H7 (cell line): Measurements from ENCODE around the gene PRIMA1. TPM values are rescaled to one million over a fixed set of nuclear protein-coding genes. Genes with fewer than 3 reads are reported as not detected.

Experiments
- DNase-seq: peaks from one replicate; pipeline ENCODE4 v3.0.0; 2012
- H3K27me3 ChIP-seq: 2 replicates; pipeline ENCODE4 v1.6.0; 2011; ENCODE audit warnings: mild to moderate bottlenecking, low read length; ENCODE audit not compliant: control insufficient read depth, insufficient read depth
- H3K36me3 ChIP-seq: replicated peaks from 2 replicates; pipeline ENCODE4 v1.5.1; 2011; ENCODE audit warnings: low read length; ENCODE audit not compliant: control insufficient read depth, insufficient read depth
- H3K4me3 ChIP-seq: 2 replicates; pipeline ENCODE4 v1.5.1; 2011; ENCODE audit warnings: low read depth, mild to moderate bottlenecking, control low read depth, low read length, moderate library complexity; ENCODE audit not compliant: insufficient read depth
- total RNA-seq: library from RNA; depleted of rRNA; stranded (reverse); fragments of >200 nt; shearing (Covaris generic); gene quantifications from 2 replicates; pipeline ENCODE4 v1.2.3, GENCODE V29; 2014

Gene PRIMA1
- total RNA-seq, 1 experiment from 2014 or later: 1.4 TPM

DNA sequence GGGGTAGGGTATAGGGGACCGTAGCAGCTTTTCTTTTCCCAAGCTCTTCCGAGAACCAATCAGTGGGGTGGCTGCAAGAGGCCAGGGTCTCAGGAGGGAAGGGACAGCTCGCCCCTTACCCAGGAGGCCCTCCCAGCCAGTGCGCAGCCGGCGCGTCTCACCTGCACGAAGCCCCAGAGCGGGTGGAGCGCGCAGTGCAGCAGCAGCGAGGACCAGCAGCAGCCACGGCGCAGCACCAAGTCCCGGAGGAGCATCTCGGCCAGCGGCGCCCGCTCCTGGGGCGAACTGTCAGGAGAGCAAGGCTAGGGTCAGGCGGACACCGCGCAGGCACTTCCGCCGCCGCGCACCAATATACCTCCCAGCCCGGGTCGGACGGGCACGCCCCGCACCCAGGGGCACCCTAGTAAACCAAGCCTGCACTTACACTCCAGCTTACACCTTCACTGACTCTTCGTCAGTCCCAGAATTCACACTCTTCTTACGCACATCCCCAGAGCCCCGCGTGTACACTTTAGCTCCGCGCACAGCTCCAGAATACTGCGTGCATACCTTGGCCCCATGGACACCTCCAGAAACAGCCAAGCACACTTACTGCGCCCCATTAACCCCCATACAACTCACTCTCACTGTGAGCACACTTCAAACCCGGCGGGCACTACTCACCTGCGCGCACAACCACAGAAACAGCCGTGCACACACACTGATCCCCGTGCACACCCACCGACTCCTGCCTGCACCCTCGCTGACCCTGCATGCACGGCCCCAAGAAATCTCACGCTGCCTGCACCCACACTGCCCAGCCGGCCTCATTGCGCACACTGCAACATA lies 606 bp downstream of the PRIMA1 start:
- H3K36me3 ChIP-seq: no peaks in the 10 kb centered on the region
- peak overlapping the region; percentile 67 for H3K4me3 ChIP-seq
- peaks cover 28% of the 10 kb centered on the region for H3K27me3 ChIP-seq
- DNase-seq: peak; percentile 90

DNA sequence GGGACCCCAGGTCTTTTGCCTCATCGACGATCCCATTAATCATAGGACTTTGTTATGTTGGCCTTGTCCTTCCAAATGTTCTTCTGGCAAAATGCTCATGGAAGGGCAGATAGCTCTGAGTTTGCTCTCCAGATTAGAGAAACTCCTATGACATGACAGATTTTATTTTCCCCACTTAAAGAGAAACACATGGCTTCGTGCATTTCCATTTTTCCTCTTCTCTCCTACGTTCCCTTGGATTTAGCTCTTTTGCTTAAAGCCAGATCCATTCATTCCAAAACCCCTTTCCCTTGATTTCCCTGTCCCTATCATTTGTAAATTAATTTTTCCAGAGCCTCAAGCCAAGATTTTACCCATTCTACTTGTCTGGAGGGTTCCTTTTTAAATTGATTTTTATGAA lies 2.9 kb downstream of the PRIMA1 start:
- H3K27me3 ChIP-seq: peaks cover 28% of the 10 kb centered on the region
- DNase-seq: no peak
- no peak overlapping the region for H3K4me3 ChIP-seq
- no peaks in the 10 kb centered on the region for H3K36me3 ChIP-seq

DNA sequence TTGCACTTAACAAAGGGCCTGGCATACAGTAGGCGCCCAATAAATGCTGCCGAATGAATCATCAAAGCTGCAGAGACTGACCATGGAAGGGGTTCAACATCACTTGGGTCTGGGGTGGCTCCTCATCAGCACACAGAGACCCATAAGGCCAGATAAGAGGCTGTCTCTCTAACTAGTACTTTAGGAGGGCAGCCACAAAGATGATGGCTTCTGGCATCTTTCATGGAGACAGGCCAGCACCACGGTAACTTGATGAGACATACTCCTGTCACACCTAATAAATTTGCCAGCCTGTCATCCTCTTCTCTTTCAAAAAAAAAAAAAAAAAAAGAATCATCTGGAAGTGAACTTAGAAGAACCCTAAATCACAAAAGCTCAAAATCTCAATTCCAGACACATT lies 3.4 kb downstream of the PRIMA1 start:
- Histone ChIP-seq H3K27me3 (peaks cover 24% of the 10 kb centered on the region), H3K4me3 (no peak overlapping the region), H3K36me3 (no peaks in the 10 kb centered on the region)
- DNase-seq: no peak

DNA sequence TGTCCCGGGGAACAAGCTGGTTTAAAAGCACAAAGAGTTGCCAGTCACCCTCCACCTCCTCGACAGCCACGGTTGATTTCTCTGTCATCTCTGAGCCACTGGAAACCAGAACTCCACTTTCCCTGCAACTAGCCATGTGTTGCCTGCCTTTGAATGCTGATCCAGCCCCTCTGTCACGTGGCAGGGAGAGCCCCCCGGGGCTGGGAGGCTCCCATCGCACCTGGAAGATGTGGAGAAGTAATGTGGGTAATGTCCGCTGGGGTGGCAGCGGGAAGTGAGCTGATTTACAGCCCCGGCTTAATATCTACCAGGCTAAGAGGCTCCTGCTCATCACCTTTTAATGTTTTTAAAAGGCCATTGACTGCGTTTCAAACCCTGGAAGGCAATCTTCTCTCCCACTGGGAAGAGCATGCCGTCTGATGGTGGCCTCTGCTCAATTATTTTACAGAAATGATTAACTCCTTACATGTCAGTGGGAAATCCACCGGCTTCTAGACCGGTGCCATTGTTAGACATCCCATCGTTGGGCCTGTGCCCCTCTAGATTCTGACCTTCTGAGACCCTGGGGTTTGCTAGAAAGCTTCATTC lies 7.4 kb downstream of the PRIMA1 start:
- Histone ChIP-seq H3K27me3 (no peaks in the 10 kb centered on the region), H3K4me3 (no peak overlapping the region), H3K36me3 (no peaks in the 10 kb centered on the region)
- DNase-seq: no peak

DNA sequence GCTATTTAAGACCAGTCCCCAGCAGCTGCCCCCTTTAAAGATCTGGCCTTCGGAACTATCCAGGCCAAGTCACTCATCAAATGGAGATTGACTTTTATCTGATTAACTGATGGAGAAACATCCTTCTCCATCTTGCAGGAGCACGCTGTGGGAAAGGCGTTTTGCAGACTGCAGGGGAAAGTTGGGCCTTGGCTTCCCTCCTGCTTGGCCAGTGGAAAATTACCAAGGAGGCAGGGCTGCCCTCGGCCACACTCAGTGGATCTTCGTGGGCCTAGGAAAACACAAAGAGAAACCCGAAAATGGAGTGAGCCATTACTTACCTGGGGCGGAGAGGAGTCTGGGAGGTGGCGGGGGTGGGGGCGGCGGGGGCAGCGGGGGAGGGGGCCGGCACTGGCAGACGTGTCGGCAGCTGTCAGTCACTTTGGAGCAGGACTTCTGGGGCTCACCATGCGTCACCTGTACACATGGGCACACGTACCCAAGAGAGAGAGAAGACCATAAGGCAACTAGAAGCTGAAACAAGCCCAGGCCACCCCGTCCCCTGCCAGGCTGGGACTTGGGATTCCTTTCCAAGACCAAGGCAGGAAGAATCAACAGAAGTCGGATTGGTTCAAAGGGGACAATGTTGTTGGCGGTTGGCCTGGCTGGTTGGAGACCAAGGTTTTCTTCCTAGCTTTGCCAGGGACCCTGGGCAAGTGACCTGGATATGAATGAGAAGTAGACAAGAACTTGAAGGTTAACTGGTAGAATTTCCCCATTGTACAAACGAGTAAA lies 9.2 kb downstream of the PRIMA1 start:
- H3K4me3 ChIP-seq: no peak overlapping the region
- H3K36me3 ChIP-seq: no peaks in the 10 kb centered on the region
- DNase-seq: no peak
- H3K27me3 ChIP-seq: no peaks in the 10 kb centered on the region

DNA sequence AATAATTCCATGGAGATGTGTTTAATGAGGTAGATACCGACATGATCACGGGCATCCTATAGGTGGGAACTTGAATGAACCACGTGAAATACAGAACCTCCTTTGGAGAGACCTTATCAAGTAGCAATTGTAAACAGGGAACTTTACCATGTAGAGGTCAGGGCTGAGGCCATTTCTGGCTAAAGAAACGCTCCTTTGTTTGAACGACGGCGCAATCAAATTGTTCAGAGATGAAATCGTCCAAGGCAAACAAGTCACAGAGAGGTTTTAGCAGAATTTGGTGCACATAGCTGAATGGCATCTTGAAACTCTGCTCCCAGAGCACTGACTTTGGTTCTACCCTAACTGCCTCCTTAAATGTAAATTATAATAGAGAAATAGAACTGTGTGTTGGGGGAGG lies 9.8 kb downstream of the PRIMA1 start:
- no peak overlapping the region for H3K4me3 ChIP-seq
- no peaks in the 10 kb centered on the region for H3K36me3 ChIP-seq
- no peaks in the 10 kb centered on the region for H3K27me3 ChIP-seq
- no peak for DNase-seq

DNA sequence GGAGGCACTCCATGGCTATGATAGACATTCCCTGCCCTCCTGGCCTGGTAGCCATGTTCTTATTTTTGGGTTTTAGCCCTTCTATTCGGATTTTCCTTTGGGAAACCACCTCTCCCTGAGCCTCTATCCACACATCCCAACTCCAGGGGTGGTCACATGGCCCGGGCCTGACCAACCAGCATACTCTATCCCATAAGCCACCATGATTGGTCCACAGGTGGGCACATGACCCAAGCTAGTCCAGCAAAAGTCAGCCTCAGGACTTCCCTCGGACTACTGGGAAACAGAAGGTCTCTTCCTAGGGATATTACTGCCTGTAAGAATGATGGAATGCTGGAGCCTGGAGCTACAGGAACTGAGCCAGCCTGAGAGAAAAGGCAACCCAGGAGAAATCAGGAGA lies 12.5 kb downstream of the PRIMA1 start:
- no peaks in the 10 kb centered on the region for H3K27me3 ChIP-seq
- H3K4me3 ChIP-seq: no peak overlapping the region
- no peak for DNase-seq
- H3K36me3 ChIP-seq: no peaks in the 10 kb centered on the region

DNA sequence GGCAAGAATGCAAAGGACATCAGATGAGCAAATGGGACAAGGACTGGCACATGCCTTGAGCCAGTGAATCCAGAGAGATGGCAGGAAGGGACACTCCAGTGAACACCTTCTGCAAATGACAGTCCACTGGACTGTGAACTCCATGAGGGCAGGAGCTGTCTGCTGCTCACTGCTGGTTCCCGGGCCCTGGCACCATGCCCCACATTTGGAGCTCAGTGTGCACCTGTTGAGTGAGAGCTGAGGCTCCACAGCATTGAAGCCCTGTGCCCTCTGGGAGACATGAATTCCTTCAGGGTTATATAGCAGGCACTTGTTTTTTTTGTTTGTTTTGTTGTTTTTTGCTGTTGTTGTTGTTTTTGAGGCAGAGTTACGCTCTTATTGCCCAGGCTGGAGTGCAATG lies 13.1 kb downstream of the PRIMA1 start:
- H3K36me3 ChIP-seq: no peaks in the 10 kb centered on the region
- DNase-seq: no peak
- H3K4me3 ChIP-seq: no peak overlapping the region
- no peaks in the 10 kb centered on the region for H3K27me3 ChIP-seq

DNA sequence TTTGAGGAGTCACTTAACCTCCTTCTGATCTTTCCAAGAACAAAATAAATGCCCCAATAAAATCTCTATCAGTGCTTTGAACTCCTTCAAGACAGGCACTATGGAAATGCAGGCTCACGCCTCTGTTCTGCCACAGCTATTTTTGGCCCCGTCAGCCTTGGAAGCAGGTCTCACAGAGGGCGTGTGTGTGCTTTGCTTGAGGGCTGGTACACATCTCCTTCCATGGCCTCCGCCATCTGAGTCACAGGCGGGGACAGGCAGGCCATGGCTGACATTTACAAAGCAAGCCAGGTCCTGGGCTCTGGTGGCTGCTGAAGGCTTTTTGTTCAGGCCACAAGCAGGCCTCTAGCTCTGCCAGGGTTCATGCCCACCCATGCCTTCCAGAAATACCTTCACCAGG lies 16.0 kb downstream of the PRIMA1 start:
- no peak for DNase-seq
- Histone ChIP-seq H3K27me3 (no peaks in the 10 kb centered on the region), H3K36me3 (no peaks in the 10 kb centered on the region), H3K4me3 (no peak overlapping the region)

DNA sequence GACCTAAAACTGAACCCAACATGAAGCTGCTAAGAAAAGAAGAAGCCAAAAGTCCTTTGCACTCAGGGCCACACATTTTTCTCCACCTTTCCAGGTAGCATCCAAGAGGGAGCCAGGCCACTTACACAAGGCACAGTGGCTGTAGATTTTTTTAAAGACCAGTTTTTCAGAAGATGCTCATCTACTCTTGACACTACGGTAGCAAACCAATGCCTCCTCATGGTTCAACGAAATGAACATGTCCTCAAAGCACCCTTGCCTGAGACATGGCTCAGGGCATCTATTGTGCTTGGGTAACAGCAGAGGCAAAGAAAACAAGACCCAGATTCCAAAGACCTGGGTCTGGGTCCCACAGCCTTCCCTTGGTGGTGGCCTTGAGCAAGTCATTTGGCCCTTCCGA lies 22.3 kb downstream of the PRIMA1 start:
- DNase-seq: no peak
- Histone ChIP-seq H3K27me3 (no peaks in the 10 kb centered on the region), H3K4me3 (no peak overlapping the region)

DNA sequence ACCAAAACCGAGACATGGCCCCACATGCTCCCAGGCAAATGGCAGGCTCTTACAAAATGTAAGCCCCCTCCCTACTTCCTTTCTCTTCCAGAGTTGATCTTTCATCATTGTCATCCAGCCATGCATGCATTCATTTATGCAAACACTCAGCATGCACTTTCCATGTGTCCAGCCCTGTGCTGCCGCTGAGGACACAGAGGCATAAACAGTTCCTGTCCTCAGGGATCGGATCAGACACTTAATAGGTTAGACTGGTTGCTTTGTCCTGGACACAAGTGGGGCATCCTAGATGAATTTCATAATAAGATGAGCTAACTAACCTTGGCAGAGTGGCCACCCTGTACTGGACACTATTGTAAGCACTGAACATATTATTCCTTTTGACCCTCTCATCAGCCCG lies 23.1 kb downstream of the PRIMA1 start:
- H3K27me3 ChIP-seq: no peaks in the 10 kb centered on the region
- no peaks in the 10 kb centered on the region for H3K36me3 ChIP-seq
- DNase-seq: no peak
- no peak overlapping the region for H3K4me3 ChIP-seq

More for the DNA sequence above, 22.3 kb downstream of the PRIMA1 start:
- H3K36me3 ChIP-seq: no peaks in the 10 kb centered on the region

DNA sequence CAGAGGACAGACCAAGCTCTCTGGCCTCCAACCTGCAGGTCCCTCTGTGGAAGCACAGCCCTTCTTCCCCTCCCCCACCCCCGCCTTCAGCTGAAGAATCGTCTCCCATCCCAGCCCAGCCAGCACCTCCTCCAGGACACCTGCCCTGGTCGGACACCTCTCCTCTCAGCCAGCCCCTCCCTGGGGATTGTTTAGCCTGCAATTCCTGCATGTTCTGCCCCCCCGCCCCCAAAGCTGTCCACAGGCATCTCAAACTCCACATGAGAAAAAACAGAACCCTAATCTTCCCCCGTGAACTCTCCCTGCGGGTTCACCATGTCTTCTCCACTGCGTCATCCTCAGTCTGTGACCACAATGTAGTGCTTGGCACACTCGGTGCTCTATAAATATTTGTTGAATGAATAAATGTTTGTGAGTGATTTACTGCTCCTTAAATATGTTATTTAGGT lies 24.1 kb downstream of the PRIMA1 start:
- H3K27me3 ChIP-seq: no peaks in the 10 kb centered on the region
- DNase-seq: peak; percentile 68
- H3K36me3 ChIP-seq: no peaks in the 10 kb centered on the region
- no peak overlapping the region for H3K4me3 ChIP-seq

DNA sequence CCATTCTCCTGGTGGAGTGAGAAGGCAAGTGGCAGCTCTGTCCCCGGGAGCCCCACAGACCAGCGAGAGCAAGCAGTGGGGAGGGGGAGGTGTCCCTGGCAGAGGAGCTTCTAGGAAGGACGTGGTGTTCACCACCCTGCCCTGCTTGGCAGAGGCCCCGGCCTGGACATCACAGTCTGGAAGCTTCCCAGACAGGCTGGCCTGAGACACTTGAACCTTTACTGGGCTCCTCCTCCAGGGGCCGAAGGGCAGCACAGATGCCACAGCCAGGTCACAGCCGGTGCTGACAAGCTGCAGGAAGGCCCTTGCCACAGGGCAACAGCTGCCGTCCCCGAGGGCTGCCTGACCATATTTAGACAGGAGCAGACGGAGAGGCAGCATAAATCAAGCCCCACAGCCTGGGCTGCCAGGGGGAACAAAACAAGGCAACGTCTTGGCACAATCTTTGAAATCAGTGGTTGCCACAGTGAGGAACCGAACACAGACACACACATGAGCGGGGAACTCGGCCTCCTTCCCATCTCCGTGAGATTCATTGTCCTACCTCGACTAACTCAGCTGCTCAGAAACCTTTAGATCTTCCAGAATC lies 28.5 kb downstream of the PRIMA1 start:
- H3K36me3 ChIP-seq: no peaks in the 10 kb centered on the region
- DNase-seq: no peak
- no peaks in the 10 kb centered on the region for H3K27me3 ChIP-seq
- H3K4me3 ChIP-seq: no peak overlapping the region

DNA sequence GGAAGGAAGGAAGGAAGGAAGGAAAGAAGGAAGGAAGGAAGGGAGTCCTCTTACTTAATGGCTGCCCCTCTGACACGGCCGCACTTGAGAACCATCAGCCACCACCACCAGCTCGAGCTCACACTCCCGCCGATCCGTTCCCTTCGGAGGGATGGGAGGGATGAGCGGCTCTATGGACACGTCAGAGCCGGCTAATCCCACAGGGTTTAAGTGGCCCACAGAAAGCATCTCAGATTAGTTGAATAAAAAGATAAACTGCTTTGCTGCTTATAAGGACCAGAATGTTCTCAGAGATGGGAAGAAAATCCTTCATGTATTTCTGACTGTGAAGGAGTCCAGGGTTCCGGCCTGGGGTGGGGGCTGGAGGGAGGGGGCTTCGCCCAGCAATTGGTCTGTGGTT lies 31.1 kb downstream of the PRIMA1 start:
- Histone ChIP-seq H3K4me3 (no peak overlapping the region), H3K27me3 (no peaks in the 10 kb centered on the region), H3K36me3 (no peaks in the 10 kb centered on the region)
- DNase-seq: no peak
